K562 (cell line): ENCODE measurements around the gene GOPC. TPM values are rescaled to one million over a fixed set of nuclear protein-coding genes. Genes with fewer than 3 reads are reported as not detected.

Source experiments
- C11orf30 ChIP-seq: fragments of 450-650 bp; IDR thresholded peaks from 2 replicates; pipeline ENCODE4 v1.6.1; 2016; ENCODE audit warnings: low read depth, mild to moderate bottlenecking
- CHCHD3 ChIP-seq: fragments of 250-450 bp; sonication (Bioruptor Pico); IDR thresholded peaks from 2 replicates; pipeline ENCODE4 v2.1.2; 2022; ENCODE audit warnings: mild to moderate bottlenecking
- CUX1 ChIP-seq: fragments of 200-800 bp; sonication (Bioruptor generic); IDR thresholded peaks from 2 replicates; pipeline ENCODE4 v1.6.1; 2016; ENCODE audit warnings: missing genetic modification characterization, missing compliant biosample characterization
- DLX4 ChIP-seq: fragments of 250-450 bp; sonication (Bioruptor Pico); IDR thresholded peaks from 2 replicates; pipeline ENCODE4 v1.6.1; 2021; ENCODE audit warnings: mild to moderate bottlenecking
- DPF2 ChIP-seq: fragments of 450-650 bp; IDR thresholded peaks from 2 replicates; pipeline ENCODE4 v1.6.1; 2016
- ETV1 ChIP-seq: fragments of 450-650 bp; conservative IDR thresholded peaks from 2 replicates; pipeline ENCODE4 v1.6.1; 2016; ENCODE audit warnings: missing genetic modification characterization, control low read depth, low read depth, missing compliant biosample characterization
- FOS ChIP-seq: IDR thresholded peaks from 3 replicates; pipeline ENCODE4 v1.6.1; 2011; ENCODE audit not compliant: insufficient read length; ENCODE audit errors: extremely low read depth
- GATAD2A ChIP-seq: fragments of 450-650 bp; IDR thresholded peaks from 2 replicates; pipeline ENCODE4 v1.6.1; 2017
- HNRNPH1 ChIP-seq: fragments of 200-400 bp; formaldehyde crosslinking; optimal IDR thresholded peaks from 2 replicates; pipeline ENCODE3; 2017; ENCODE audit warnings: low read depth, mild to moderate bottlenecking, low read length, moderate library complexity
- NEUROD1 ChIP-seq: fragments of 150-350 bp; IDR thresholded peaks from 2 replicates; pipeline ENCODE4 v1.6.1; 2014; ENCODE audit warnings: borderline replicate concordance, low read length, low read depth; ENCODE audit not compliant: partially characterized antibody
- RNF219 ChIP-seq: fragments of 250-450 bp; sonication (Bioruptor Pico); IDR thresholded peaks from 2 replicates; pipeline ENCODE4 v1.5.0; 2022; ENCODE audit warnings: mild to moderate bottlenecking
- SFPQ ChIP-seq: fragments of 200-400 bp; formaldehyde crosslinking; IDR thresholded peaks from 2 replicates; pipeline ENCODE4 v1.6.1; 2017; ENCODE audit warnings: mild to moderate bottlenecking, low read depth, low read length, moderate library complexity
- SMC3 ChIP-seq: conservative IDR thresholded peaks from 2 replicates; pipeline ENCODE4 v1.6.1; 2011; ENCODE audit warnings: low read depth, low read length, improper control_type of control experiment; ENCODE audit not compliant: insufficient read depth
- XRCC3 ChIP-seq: fragments of 450-650 bp; IDR thresholded peaks from 2 replicates; pipeline ENCODE4 v1.6.1; 2017; ENCODE audit warnings: mild to moderate bottlenecking, moderate library complexity
- ZBTB17 ChIP-seq: fragments of 450-650 bp; formaldehyde crosslinking; IDR thresholded peaks from 2 replicates; pipeline ENCODE4 v1.4.0; 2020; ENCODE audit warnings: mild to moderate bottlenecking
- ZFP1 ChIP-seq: fragments of 450-650 bp; formaldehyde crosslinking; IDR thresholded peaks from 2 replicates; pipeline ENCODE4 v1.4.0; 2020; ENCODE audit warnings: mild to moderate bottlenecking, mixed read lengths
- ZNF282 ChIP-seq: sonication (generic); formaldehyde crosslinking; IDR thresholded peaks from 2 replicates; pipeline ENCODE4 v1.8.1; 2023; ENCODE audit warnings: missing genetic modification reagents
- ZNF311 ChIP-seq: fragments of 250-450 bp; sonication (Bioruptor Pico); IDR thresholded peaks from 2 replicates; pipeline ENCODE4 v1.4.0; 2020; ENCODE audit warnings: mild to moderate bottlenecking, moderate library complexity
- ZNF347 ChIP-seq: fragments of 450-650 bp; formaldehyde crosslinking; IDR thresholded peaks from 2 replicates; pipeline ENCODE4 v1.4.0; 2020; ENCODE audit warnings: low read depth, mild to moderate bottlenecking, moderate library complexity
- ZNF695 ChIP-seq: fragments of 450-650 bp; formaldehyde crosslinking; IDR thresholded peaks from 2 replicates; pipeline ENCODE4 v1.4.0; 2020; ENCODE audit warnings: mild to moderate bottlenecking, moderate library complexity
- polyA plus RNA-seq, 8 experiments: library from polyadenylated mRNA; depleted of rRNA in 4 of 8; stranded (reverse) in 5 of 8; unstranded in 3 of 8; fragments of >200 nt; fragmentation: Nextera tagmentation in 2 of 8; fragmentation: Illumina TruSeq in 1 of 8; extraction: Ambion mirVana in 2 of 8; extraction: Trizol in 1 of 8; gene quantifications; 2 replicates each; pipeline versions ENCODE4 v1.2.1 to v1.2.3, GENCODE V29; 2011 to 2014; ENCODE audit warnings: inconsistent platforms in 1 of 8, missing spikeins in 1 of 8
- total RNA-seq, 7 experiments: library from RNA; depleted of rRNA in 6 of 7; stranded (reverse); fragments of >200 nt in 6 of 7; fragmentation: Illumina TruSeq in 2 of 7; extraction: Trizol in 2 of 7; gene quantifications; 2 replicates each; pipeline versions ENCODE4 v1.2.1 to v1.2.3, GENCODE V29; 2011 to 2021; ENCODE audit warnings: low replicate concordance in 1 of 7

Gene GOPC
- total and polyA plus RNA-seq, 9 of the 15 experiments (the other 6 are each of a cell fraction or from before 2014, with no cell fraction given): 10.0 to 32.2 (median 25.6) TPM

GRCh38 chr6:117605169-117605826, 3.0 kb upstream of the GOPC start (continued):
- TF ChIP-seq CUX1 (CRISPR knock-in tag) (no peak), ZNF282 (CRISPR knock-in tag) (no peak), GATAD2A (no peak), FOS (no peak), ETV1 (tag) (no peak), ZNF311 (no peak), CHCHD3 (CRISPR knock-in tag) (no peak), HNRNPH1 (no peak), XRCC3 (no peak), DPF2 (0 out of 2 replicates have a peak, but pooled peaks have one; percentile 17), ZNF347 (CRISPR knock-in tag) (no peak), NEUROD1 (no peak), SMC3 (peak; percentile 55; the same call in 1 of the 2 replicates), ZFP1 (CRISPR knock-in tag) (no peak), ZBTB17 (CRISPR knock-in tag) (no peak), C11orf30 (peak; percentile 70), RNF219 (no peak), DLX4 (no peak), SFPQ (no peak), ZNF695 (CRISPR knock-in tag) (no peak)
